22Rv1 (cell line): Measurements from ENCODE around the gene SECTM1.

Source experiments
- H3K27ac ChIP-seq: fragments of 450-650 bp; 2 replicates; pipeline ENCODE4 v1.5.1; 2017
- ZFX ChIP-seq: fragments of 450-650 bp; IDR thresholded peaks from 2 replicates; pipeline ENCODE4 v1.6.1; 2017; ENCODE audit warnings: antibody characterized with exemption, borderline replicate concordance
- TF ChIP-seq, protein P1 (sequence below): fragments of 450-650 bp; IDR thresholded peaks from 2 replicates; pipeline ENCODE4 v1.5.1; 2017; ENCODE audit warnings: mild to moderate bottlenecking

The SECTM1 gene

GRCh38 chr17:82324566-82325285, 8.8 kb downstream of the SECTM1 start:
- TF ChIP-seq, protein P1, sequence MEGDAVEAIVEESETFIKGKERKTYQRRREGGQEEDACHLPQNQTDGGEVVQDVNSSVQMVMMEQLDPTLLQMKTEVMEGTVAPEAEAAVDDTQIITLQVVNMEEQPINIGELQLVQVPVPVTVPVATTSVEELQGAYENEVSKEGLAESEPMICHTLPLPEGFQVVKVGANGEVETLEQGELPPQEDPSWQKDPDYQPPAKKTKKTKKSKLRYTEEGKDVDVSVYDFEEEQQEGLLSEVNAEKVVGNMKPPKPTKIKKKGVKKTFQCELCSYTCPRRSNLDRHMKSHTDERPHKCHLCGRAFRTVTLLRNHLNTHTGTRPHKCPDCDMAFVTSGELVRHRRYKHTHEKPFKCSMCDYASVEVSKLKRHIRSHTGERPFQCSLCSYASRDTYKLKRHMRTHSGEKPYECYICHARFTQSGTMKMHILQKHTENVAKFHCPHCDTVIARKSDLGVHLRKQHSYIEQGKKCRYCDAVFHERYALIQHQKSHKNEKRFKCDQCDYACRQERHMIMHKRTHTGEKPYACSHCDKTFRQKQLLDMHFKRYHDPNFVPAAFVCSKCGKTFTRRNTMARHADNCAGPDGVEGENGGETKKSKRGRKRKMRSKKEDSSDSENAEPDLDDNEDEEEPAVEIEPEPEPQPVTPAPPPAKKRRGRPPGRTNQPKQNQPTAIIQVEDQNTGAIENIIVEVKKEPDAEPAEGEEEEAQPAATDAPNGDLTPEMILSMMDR: no peak
- TF ChIP-seq ZFX: no peak
- H3K27ac ChIP-seq: no peak overlapping the region

DNA sequence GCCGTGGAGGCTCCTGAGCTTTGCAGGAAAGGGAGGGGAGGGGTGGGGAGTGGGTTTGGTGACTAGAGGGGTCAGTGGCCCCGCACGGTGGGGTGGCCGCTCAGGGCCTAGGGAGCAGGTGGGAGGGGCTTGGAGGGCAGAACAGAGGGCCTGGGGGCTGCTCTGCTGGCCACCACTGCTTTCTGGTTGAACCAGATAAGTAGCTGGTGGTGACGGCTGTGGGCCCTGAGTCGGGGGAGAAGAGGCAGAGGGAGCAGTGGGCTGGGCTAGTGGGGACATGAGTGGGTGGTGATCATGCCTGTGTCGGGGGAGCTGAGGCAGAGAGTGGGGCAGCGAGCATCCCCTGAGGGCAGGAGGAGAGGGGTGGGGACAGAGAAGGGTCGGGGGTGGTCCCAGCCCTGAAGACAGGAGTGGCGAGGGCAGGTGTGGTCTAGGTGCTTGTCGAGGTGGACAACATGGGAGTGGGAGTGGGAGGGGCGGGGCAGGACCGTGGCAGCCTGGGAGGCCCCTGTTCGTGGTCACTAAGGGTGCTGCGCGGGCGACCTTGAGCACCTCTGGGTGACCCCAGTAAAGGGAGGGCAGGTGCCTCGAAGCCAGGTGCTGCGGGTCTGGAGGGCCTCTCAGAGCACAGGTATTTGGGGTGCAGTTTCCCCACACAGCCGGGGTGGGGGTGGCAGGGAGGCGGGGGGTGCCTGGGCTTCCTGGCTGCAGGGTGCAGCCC, 9.9 kb downstream of the SECTM1 start:
- no peak for TF ChIP-seq ZFX
- H3K27ac ChIP-seq: no peak overlapping the region

GRCh38 chr17:82322526-82323453, 10.8 kb downstream of the SECTM1 start:
- TF ChIP-seq, protein P1: no peak
- no peak for TF ChIP-seq ZFX
- H3K27ac ChIP-seq: no peak overlapping the region

DNA sequence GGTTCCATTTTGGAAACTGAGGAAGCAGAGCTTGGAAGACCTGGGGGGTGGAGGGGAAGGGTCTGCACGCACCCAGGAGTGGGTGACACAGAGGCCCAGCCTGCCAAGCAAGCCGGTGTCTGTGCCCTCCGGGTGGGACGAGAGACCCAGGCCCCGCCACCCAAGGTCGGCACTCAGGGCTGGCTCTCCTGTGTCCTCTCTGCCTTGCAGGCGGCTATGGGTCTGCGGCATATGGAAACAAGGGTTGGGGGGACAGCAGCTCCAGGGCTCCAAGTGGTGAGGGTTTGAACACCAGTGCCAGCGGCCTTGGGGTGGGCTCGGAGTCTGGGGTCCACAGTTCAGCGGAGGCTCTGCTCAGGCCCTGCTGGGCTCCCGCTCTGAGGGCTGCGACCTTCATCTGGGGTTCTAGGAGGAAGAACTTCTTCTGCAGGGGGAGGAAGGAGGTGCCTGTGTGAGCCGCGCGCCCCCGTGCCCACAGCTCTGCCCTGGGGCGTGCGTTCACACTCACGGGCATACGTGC, 11.6 kb downstream of the SECTM1 start:
- no peak overlapping the region for H3K27ac ChIP-seq
- TF ChIP-seq ZFX: no peak
- TF ChIP-seq, protein P1: no peak

DNA sequence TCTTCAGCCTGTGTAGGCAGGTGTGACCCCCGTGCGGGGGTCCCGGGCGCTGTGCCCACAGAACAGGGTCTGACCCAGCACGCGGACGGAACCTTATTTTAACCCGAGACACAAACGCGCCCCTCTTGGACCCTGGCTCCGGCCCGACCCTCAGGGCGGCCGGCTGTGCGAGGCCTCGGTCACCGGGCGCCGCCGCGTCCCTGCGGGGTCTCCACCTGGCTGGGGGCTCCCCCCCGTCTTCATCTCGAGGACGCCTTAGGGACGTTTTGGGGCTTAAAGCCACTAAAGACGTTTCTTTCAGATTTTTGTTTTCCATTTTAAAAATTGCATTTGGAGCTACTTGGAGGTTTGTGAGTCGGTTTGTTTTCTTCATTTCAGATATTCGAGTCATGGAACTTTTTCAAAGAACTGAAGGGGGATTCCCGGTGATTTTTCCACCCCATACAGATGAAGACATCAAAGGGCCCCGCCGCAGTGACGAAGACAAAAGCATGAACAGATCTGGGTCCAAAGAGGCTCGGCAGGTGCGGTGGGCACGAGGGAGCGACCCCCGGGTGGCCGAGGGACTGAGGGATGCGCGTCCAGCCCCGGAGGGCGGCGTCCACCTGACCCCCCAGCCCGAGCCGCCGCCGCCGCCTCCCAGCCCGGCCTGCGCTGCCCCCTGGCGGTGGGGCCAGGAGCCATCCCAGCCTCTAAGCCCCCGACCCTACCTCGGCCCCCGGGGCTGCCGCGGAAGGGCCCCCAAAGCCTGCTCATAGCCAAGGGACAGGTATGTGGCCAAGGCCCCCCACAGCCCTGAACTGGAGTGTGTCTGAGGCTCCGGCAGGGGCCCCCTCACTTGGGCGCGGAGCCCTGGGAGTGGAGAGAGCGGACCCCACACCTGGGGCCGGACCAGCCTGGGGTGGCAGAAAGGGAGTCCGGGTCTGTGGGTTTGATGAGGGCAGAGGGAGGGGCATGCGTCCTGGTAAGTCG, 12.3 kb downstream of the SECTM1 start:
- no peak for TF ChIP-seq ZFX
- TF ChIP-seq, protein P1: peak; percentile 99
- H3K27ac ChIP-seq: peak overlapping the region; percentile 30; the same call in 1 of the 2 replicates

- TF ChIP-seq, protein P1: no peak
- TF ChIP-seq ZFX: no peak
- peak overlapping the region; percentile 30; the same call in 1 of the 2 replicates for H3K27ac ChIP-seq
These were observed 13.3 kb downstream of the SECTM1 start for GRCh38 chr17:82320140-82320840.
